ENCODE results near the gene RAI14.

RAI14 gene

DNA sequence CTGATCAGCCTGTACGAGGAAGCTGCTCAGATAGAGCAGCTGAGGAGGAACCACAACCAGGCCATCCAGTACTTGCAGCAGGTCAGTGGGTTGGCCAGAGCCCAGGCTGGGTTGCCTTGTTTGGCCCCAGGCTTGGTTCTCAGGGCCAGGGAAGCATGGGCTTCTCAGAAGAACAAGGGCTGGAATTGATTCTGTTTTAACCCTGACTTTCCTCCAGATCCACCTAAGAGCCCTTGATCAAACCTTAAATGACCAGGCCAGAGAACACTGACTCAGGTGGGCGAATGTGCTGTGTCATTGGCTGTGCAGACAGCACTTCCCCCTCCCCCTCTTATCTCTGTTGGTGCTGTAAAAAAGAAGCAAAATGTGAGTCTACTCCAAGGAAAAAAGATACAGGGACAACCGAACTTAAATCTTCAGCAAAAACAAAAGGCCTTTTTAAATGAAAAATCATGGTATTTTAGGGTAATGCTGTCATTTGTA is 210.9 kb downstream of the RAI14 start:
- DNase-seq: no peak

DNA sequence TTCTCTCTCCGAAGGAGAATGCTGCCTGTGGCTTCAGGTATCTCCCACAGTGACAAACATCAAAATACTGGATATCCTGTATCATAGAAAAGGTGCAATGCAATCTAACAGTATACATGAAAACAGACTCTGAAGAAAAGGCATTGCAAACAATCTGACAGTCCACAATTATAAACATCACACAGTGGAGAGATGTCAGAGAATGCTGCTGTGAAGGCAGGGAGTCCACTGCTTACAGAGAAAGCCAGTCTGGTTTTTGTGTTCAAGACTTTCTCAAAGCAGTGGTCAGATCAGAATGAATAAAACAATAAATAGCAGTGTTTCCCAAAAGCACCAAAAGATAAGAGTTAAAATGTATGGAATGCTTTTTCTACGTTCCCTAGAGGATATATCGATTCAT is 211.5 kb downstream of the RAI14 start:
- DNase-seq: no peak

DNA sequence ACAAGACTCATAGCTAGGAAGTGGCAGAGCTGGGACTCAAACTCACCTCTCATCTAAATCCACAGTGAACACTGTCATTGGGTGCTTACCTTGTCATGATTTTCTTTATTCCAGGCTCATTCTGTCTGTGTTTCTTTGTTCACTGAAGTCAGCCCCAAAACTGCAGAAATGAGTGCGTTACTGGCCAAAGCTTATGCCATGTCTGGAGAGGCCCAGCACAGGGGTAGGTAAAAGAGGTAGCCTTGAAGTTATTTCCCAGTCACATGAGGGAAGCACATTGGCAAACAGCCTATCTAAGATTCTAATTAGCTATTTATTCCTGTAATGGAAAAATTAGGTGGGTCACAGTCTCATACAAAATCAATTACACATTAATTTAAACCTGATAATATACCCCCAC is 212.7 kb downstream of the RAI14 start:
- DNase-seq: no peak

DNA sequence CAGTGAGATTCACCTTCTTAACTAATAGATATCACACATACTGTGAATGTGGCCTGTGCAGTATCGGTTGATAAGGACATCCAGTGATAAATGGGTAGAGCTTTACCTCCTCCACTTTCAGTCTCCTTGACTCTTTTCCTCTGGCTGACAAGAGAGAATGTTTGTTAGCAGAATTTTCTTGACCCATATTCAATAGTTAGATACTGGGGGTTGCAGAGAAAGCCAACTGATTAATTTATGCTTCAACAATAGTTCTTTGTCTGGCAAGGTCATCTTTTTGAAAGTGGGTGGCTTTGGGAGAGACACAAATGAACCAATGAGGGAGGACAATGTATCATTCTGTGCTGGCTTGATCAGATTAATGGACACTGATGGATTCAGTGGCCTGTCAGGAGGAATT is 213.1 kb downstream of the RAI14 start:
- DNase-seq: no peak

DNA sequence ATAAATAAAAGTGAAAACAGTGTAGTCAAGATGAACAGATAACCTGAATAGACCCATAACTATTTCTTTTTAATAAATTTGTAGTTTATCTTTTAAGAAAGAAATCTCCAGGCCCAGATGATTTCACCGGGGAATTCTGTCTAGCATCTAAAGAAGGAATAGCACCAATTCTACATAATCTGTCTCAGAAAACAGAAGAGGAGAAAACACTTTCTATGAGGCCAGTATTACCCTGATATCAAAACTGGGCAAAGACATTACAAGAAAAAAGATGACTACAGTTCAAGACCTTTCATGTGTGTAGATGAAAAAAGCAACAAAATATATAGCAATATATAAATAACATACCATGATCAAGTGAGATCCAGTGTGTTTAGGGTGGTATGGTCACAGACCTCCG is 214.3 kb downstream of the RAI14 start:
- no peak for DNase-seq

DNA sequence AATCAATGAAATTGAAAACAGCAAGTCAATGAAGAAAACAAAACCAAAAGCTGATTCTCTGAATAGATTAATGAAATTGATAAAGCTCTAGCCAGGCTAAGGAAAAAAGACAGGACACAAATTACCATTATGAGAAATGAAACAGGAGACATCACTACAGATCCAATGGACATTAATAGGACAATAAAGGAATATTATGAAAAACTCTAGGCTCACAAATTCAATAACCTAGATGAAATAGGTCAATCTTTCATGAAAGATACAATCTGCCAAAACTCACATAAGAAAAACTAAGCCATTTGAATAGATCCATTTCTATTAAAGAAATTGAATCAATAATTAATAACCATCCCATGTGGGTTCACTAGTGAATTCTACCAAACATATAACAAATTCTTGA is 220.1 kb downstream of the RAI14 start:
- no peak for DNase-seq

DNA sequence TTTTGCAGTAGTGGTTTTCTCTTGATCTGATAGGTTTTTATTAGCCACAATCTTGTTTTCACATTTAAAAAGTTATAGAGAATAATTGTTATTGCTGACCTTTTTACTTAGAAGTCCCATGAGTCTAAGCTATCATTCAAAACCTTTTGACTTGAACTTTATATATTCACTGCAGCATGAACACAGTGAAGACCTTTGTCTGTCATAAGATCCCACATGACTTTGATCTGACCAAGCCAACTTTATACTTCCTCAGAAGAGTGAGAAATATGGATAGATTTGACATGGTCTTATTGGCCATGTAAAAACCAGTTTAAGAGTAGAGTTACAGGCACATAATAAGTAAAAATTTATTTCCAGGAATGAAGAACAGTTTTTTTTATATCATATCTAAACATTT is 225.1 kb downstream of the RAI14 start:
- no peak for DNase-seq
